ENCODE data around the gene MALRD1.

The MALRD1 gene

DNA sequence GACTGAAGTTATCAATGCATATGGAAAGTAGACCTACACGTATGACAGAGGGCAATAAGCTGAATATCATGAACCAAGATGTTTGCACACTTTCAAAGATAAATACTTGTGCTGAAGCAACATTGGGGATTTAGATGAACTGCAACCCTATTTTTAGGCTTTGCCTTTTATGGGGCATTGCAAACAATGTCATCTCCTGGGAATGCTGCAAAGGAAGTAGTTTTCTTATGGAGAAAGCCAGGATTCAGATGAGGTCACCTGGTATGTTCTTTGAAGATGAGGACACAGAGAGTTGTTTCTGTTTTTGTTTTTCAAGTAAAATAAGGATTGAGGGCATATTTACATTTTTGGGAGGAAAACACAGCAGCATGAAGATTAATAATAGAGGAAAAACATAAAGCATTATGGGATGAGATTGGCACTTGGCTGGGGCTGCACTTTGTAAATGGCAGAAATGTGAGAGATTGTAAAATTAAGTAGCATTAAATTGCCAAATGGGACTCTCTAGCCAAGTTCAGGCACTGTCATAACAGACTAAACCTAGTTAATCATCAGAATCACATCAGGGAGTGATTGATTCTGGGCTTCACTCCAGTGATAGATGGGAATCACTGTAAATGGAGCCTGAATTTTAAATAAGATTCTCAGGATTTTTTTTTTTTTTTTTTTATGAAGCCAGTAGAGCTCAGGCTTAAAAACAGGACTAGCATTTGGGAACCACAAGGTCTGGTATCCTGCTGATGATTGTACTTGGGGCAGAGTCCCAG, 63.1 kb downstream of the MALRD1 start:
- DNase-seq, result no peak

DNA sequence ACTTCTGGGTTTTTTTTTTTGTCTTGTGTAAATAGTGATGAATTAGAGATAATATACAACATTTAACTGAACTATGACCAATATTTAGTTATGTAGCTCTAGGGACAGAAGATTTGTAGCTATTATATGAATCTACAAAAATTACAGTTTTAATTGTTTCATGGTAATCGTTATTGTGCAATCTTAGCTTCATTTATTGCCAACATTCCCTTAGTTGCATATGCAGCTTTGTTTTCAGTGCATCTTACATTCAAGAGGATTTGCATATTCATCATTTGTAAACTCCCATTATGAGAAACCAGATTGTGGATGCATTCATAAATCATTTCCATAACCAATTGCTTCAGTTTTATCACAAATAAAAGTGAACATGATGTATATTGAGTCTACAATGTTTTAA, 68.8 kb downstream of the MALRD1 start:
- DNase-seq, result no peak

DNA sequence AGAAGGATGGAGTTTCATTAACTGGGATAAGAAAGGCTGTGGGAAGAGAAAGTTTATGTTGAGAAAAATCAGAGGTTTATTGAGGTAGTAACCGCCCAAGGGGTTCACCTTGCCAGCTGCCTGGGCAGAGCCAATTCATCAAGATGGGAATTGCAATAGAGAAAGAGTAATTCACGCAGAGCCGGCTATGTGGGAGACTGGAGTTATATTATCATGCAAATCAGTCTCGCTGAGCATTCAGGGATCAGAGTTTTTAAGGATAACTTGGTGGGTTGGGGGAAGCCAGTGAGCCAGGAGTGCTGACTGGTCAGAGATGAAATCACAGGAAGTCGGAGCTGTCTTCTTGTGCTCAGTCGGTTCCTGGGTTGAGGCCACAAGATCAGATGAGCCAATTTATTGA, 70.6 kb downstream of the MALRD1 start:
- DNase-seq, result no peak

DNA sequence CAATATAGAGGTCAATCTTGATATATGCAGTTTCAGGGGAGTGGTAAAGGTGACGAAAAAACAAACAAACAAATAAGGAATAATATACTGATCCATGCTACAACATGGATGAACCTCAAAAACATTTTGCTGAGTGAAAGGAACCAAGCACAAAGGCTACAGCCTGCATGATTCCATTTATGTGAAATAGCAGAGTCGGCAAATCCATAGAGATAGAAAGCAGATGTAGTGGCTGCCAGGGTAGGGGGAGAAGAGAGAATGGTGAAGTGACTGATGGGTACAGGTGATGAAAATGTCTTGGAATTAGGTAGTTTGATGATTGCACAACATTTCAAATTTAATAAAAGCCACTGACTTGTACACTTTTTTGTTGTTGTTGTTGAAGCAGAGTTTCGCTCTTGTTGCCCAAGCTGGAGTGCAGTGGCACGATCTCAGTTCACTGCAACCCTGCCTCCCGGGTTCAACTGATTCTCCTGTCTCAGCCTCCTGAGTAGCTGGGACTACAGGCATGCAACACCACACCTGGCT, 71.8 kb downstream of the MALRD1 start:
- DNase-seq, result no peak

DNA sequence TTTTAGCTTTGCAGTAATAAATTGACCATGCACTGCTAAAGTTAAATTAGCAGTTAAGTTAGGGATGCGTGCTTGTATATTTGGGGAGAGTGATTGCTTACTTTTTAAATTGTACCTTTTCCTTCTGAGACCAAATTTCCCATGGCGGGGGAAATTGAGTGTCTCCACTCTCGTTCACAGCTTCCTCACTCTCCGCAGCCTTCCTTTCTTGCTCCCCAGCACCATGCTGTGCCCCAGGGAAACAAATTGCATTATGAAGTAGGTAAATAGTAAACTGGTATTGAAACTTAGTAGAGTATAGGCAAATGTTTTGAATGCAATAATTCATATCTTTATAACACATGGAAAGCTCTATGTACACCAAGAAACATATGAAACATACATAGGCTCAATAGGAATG, 85.4 kb downstream of the MALRD1 start:
- no peak for DNase-seq

DNA sequence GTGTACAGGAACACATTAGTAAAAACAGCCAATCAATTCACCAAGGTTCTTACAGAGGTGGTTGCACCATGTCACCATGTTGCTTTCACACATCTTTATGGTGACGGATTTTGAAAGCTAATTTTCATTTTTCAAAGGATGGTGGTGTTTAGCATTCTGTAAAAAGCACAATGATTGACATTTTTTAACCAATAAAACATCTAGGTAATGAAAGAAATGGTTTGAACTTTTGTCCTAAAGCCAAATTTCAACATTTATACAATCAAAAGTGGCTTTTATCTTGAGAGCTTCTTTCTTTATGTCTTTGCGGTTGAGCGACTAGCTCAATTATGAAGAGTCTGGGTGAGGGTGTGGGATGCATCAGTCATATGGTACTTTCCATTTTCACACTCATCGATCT, 94.4 kb downstream of the MALRD1 start:
- no peak for DNase-seq

DNA sequence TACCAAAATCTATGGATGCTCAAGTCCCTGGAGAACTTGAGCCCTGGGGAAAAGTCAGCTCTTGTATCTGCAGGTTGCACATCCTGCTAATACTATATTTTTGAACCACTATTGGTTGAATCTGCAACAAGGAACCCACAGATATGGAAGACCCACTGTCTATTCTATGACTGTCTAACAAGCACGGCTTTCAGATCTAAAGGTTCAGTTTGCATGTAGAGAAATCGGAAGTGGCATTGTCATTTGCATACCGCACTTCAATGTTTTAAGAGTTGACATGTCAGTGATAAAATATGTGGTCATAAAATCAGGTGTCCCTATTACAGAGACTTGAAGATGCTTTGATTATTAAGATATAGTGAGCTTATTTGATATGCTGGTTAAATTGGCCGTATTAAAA, 95.6 kb downstream of the MALRD1 start:
- no peak for DNase-seq

DNA sequence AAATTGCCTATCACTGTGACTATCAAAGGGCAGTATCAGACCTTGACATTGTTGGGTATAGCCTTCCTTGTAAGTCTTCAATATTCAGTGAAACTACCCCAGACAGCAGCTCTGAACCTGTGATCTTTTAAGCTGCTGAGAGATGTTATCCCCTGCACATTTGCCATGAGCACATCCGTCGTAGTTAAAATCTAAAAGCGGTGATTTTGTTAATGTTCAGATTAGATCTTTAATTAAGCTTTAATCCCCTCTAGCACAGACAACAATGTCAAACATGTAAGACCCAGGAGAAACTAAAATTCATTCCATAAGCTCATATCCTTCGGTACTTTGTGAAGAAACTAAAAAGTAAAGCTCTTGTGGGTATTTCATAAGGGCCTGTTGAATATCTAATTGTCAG, 105.8 kb downstream of the MALRD1 start:
- DNase-seq, result no peak

DNA sequence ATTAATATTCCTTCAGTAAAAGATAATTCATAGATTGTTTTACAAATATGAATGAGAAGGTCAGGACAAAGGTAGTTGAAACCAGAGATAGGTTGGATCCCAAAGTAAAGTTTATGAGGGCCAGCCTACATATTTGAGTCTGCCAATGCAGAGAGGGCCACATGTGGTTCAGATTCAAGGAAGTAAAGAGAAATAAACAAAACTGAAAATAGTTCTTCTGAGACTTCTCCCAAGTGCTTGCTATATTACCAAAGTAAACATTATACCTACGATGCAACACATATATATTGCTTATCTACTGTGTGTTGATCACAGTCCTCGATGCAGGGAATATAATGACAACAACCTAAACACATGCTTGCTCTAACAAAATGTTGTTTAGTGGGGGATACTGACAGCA, 109.8 kb downstream of the MALRD1 start:
- no peak for DNase-seq

DNA sequence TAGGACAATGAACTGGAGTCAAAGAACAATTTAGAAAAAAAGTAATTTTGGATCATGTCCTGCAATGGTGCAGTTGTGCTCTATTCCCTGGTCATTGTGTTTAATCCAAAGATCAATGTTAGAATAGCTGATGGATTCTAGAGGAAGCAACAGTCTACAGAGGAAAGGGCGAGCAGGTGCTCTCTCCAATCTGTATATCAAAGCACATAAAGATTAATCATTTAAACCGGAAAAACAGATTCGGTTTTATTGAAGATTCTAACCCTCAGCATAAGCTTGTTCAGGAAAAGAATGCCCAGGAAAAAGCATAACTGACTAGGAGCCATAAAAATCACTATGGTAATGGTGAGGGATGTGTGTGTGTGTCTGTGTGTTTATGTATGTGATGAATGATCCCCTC, 110.3 kb downstream of the MALRD1 start:
- no peak for DNase-seq

DNA sequence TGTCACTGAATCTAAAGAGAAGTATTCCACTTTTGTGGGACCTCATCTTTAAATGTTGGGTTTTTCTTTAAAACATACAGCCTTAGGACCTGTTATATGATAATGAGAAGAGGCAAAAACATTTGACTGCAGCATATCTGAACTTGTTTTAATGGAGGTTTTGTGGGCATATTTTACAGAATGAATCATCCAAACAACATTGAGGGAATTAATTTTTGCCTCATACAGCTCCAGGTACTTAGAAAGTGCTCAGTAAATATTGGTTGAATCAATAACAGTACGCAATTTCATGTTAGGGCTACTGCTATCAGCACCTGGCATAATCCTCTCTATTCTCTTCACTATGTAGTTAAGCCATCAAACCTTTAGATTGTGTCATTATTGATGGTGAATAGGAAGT, 115.9 kb downstream of the MALRD1 start:
- no peak for DNase-seq

DNA sequence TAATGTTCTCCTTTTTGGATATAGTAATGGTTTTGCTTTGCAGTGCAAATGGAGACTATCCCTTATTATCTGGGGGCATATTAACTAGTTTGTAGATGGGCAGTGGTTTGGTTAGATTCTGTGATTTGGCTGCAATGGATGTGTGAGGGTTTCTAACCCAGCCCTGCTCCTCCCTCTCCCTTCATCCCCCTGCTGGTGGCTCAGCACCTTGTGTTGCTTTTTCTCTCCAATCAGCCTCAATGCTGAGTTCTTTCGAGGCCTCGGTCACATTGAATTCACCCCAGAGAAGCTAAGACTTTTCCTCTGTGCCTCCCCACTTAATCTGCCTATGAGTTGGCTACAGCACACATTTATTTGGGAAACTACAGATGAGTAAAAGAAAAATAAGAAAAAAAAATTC, 120.0 kb downstream of the MALRD1 start:
- DNase-seq, result no peak

DNA sequence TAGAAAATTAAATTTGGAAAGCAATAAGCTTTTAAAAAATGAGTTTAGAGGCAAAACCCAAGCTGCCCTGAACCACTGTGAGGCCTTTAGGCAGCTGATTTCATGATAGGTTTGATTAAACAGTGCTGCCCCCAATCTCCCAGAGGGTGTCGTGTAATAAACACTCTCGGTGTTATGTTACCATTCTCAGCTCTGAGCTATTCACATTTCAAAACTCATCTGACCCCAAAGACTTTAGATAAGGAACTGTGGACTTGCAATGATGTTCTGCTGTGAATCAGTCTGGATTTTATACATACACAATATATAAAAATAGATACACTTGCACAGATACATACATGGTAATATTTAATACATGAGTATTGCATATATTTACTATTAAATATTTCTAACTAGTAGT, 120.4 kb downstream of the MALRD1 start:
- DNase-seq, result no peak

DNA sequence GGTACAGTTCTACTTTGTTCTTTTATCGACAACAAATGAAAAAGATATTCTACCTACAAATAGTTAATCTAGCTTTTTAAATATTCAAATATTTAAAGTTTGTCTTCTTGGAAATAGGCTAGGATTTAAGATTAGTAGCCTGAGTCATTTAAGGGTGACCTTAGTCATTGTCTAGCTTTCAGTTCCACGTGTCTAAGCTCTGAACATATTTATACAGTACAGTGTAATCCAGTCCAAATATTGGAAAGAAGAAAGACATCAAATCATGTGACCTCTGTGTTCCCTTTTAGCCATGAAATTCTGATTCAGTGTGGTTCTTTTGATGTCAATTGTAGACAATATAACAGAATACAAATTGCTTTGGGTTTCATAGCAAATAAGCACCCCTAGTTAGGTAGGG, 121.1 kb downstream of the MALRD1 start:
- no peak for DNase-seq

DNA sequence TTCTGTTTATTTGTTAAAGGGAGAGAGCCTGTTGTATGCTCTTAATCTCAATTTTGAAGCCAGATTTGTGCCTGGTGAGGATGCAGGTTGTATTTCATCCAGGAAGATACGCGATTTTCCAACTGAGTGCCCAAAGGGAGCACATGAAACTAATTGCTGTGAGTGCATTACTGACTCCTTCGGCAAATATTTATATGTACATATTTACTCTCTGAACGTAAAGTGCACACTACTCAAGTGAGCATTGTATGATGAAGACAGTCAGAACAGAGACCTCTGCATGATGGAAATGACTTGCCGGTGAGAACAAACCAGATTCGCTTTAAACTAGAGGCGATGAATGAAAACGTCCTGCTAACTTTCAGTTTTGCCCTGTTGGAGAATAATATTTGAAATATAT, 130.1 kb downstream of the MALRD1 start:
- no peak for DNase-seq

DNA sequence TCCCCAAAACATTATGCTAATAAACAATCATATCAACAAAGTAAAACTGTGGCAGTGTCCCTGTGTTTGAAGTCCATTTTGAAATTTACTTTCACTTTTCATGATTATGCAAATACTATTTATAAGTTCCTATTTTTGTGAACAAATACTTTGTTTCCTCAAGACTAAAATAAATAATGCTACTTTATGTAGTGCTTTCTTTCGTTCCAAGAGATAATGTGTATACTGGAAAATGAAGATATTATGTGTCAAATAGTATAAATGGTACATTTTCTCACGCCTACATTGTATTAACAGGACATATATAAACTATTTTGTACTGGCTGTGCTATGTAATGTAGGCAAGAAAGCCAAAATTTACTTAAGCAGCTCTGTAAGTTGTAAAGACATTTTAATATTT, 136.3 kb downstream of the MALRD1 start:
- DNase-seq, result no peak

DNA sequence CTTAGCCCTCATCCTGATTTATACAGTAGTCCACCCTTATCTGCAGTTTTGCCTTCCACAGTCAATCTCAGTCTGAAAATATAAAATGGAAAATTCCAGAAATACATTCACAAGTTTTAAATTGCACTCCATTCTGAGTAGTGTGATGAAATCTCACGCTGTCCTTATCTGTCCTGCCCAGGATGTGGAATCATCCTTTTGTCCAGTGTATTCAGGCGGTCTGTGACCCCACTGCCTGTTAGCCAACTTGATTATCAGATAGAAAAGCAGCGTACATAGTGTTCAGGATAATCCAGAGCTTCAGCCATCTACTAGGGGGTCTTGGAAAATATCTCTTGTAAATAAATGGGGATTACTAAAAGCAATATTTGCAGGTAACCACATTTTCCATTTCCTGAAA, 146.3 kb downstream of the MALRD1 start:
- DNase-seq, result no peak

DNA sequence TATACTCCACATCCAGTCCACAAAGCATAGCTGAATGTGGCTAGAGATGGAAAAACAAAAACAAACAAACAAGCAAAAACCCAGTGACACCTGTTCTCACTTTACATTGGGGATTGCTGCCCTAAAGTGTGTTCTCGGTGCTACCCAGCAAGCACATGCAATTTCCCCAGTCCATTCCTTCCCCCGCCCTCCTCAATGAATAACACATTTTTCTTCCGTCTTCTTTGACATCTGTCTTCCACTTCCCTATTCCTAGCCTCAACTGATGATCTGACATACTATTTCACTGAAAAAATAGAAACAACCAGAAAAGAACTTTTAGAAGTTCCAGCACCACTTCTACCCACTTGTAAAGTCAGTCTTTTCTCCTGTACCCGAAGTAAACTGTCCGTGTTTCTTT, 147.1 kb downstream of the MALRD1 start:
- no peak for DNase-seq

DNA sequence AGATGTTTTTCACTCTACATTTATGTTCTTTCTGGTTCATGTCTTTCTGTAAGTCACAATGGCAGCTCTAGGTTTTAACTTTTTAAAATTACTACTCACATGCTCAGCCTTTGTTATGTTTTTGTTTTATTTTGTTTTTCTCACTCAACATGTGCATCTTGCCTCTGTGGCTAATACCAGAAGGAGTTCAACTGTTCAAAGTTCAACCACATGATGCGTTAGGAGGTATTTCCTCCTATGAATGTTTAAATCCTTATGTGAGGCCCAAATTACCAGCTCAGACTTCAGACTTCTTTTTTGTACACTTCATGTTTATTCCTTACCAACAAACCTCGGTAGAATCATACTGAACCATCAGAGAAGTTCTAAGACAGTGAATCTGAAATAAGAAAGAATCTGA, 151.6 kb downstream of the MALRD1 start:
- no peak for DNase-seq

DNA sequence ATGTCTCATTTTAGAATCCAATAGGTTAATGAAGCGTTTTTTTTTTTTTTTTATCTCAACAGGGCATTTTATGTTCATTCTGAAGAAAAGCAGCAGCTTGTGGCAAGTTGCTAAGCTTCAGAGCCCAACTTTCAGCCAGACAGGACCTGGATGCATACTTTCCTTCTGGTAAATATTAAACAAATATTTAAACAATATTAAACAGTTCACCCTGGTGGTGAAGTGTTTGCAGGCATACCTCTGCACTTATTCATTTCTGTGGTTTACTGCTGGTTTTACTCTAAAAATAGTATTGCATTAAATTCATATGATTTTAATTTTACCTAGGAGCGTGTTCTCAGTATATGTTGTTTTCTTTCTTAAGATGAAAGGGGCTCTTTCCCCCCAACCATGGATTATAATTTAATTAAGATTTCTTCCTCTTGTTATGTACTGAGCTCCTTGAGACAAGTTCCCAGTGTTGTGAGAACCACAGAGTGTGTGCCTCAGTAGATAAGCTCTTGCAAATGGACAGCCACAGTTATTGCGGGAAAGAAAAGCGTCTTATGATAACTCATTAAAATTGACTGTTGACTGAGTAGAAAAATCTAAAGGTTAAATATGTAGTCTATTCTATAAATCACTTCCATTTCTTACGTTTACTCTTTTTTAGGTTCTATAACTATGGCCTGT, 155.8 kb downstream of the MALRD1 start:
- no peak for DNase-seq

DNA sequence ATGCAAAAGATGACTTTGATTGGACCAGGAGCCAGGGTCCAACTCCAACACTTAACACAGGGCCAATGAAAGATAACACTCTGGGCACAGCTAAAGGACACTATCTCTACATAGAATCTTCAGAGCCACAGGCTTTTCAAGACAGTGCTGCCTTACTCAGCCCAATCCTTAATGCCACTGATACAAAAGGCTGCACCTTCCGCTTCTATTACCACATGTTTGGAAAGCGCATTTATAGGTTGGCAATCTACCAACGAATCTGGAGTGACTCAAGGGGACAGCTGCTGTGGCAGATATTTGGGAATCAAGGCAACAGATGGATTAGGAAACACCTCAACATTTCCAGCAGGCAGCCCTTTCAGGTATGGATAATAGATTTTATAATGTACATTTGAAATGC, 160.7 kb downstream of the MALRD1 start:
- no peak for DNase-seq

DNA sequence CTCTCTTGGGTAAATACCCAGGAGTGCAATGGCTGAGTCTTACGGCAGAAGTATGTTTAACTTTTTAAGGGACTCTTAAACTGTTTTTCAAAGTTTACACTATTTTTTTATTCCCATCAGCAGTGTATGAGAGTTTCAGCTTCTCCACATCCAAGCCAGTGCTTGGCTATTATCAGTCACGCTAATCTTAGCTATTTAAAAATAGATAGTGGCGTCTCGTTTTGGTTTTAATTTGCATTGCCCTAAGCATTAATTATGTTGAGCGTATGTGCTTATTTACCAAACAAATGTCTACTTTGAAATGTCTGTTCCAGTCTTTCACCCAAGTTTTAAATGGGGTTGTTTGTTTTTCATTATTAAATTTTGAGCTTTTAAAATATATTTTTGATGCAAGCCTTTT, 164.0 kb downstream of the MALRD1 start:
- DNase-seq, result no peak

DNA sequence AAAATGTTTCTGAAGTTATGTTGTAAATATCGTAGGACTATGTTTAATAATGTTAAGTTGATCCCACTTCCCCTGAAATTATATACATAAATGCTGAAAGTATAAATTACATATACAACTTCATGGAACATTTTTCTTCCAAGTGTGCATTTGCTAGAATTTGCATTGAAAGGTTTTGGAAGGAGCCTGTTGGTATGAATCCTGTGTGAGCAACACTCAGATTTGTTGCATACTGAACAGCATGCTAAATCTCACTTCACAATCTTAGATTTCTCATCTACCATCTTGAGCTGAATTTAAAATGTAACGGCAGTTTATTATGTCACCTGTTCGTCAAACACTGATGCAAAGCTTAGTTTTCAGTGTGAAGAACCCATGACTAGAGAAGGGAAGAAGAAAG, 172.6 kb downstream of the MALRD1 start:
- DNase-seq, result no peak

DNA sequence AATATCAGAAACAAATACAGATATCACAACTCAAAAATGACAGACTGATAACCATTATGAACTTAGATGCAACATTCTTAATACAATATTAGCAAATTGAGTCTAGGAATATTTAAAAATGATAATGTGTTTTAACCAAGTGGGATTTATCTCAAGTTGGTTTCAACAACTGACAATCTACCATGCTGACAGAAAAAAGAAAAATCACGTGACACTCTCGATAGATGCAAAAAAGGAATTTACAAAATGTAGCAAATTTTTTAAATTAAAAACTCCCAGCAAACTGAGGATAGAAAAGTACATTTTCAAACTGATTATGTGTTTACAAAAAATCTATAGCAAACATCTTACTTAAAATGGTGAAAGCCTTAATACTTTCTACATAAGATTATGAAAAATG, 177.4 kb downstream of the MALRD1 start:
- DNase-seq, result no peak

DNA sequence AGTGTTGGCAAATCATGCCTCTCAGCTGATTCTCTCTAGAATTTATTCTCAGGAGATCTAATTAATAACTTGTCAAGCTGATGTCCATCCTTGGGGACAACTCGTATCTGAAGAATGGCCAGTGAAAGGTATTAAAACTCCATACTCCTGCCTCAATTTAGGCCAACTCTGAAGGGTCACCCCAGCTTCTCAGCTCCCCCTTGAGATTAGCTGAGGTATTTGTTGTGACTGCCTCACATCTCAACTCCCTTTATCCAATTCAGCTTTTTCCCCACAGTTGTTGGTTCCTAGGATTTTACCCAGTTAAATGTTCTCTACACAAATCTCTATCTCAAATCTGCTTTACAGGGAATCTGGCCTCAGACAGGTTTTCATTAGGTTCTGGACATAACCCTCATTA, 182.4 kb downstream of the MALRD1 start:
- no peak for DNase-seq
